Measurements from ENCODE around the gene STBD1.

GRCh38 chr4:76257824-76258223 lies 48.7 kb upstream of the STBD1 start:
- TF ChIP-seq EZH2 (IDR thresholded peaks at IDR 0.05; ENCODE audit: insufficient read depth, poor library complexity, severe bottlenecking): no peak
- no peak for TF ChIP-seq EZH2phosphoT487 (IDR thresholded peaks at IDR 0.05; ENCODE audit: insufficient read depth, low read depth)
